Activated CD4-positive, CD25-positive, alpha-beta regulatory T cell treated with anti-CD3 and anti-CD28 coated beads, Interleukin-2, amount 50 U/mL, for 72 hours (primary cell): ENCODE measurements around the gene MRS2.
"Not testable (repeated sequence)": the region's sequence is repeated elsewhere in the genome, so short reads cannot be mapped to it uniquely, and the experiment has no call there.

Experiments
- DNase-seq: peaks from one replicate; pipeline ENCODE4 v3.0.0; 2021

Gene MRS2

DNA sequence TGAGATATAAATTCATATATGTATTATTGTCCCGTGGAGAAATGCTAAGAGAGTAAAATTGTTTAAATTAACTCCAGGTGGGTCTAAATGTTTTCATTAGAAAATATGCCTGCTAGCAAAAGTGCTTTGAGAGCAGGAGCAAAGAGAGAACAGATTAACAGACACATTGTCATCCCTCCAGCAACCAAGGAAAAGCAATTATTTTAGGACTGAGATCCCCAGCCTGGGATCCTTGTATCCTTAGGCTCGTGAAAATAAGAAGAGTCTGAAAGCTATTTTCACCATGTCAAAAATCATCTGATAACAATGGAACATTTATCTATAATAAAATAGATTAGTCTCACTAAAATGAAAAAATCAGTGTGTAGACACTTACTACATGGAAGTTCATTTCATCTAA, 11.5 kb upstream of the MRS2 start:
- DNase-seq, result no peak

DNA sequence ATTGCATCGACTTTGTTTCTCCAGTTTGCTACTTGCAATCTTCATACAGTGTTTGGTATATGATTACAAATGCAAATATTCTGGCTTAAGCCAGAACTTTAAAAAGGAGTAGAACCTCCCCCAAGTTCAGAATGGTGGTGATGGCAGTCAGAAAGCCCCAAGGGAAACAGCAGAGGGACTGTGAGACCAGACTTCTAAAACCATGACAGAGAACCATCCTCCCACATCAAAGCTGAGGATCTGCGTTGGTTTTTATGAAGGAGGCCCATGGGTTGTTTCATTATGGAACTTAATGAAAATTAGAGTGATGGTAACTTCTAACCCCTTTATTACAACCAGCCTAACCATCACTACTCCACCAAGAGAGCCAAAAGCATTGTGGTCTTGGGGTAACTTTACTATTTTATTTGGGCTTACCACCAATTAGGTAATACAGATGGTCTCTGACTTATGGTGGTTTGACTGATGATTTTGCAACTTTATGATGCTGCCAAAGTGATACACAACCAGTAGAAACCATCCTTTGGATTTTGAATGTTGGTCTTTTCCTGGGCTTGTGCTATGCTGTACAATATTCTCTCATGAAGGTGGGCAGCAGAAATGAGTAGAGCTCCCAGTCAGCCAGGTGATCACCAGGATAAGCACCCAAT, 10.9 kb upstream of the MRS2 start:
- DNase-seq, result no peak

DNA sequence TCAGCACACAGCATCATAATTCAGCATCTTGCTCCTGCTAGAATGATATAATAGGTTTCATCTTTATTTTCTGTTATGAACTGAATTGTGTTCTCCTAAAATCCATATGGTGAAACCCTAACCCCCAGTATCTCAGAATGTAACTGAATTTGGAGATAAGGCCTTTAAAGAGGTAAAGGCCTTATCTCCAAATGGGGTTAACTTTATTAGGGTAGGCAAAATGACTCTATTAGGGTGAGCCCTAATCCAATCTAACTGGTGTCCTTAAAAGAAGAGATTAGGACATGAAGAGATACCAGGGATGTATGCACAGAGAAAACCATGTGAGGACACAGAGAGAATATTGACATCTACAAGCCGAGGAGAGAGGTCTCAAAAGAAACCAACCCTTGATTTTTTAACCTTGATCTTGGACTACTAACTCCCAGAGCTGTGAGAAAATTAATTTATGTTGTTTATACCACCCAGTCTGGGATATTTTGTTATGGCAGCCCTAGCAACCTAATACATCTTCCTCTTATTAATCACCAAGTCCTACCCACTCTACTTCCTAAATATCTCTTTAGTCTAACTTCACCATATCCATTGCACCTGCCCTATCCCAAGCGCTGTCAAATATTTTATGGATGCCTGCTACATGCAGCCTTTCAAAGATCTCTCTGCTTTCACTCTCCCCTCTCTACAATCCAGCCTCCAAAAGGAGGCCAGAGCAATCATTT, 8.5 kb upstream of the MRS2 start:
- no peak for DNase-seq

DNA sequence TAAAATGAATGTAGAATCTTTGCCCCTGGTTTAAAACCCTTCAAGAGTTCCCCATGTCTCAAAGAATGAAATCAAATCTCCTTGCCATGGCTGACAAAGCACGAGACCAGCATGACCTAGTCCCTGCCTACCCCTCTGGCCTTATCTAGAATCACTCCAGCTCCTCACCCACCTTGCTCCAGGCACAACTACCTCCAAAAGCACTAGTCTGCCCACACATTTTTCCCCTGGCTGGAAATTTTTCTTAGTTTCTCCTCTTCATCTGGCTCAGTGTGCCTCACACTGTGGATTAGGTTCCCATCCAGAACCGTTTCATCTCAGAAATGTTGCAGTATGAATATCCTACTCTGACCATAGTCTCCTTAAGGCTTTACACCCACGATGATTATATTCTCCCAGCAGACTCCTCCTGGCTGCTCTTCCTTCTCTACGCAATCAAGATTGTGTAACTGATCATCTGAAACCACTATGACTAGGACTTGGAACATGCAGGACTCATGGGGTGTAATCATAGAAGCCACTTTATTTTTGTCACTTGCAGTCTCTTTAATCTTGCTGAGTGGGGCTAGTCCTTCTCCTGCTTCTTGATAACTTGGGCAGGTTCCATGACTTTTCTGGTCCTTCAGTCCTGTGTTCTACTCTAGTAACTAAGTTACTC, 7.8 kb upstream of the MRS2 start:
- DNase-seq, result no peak

DNA sequence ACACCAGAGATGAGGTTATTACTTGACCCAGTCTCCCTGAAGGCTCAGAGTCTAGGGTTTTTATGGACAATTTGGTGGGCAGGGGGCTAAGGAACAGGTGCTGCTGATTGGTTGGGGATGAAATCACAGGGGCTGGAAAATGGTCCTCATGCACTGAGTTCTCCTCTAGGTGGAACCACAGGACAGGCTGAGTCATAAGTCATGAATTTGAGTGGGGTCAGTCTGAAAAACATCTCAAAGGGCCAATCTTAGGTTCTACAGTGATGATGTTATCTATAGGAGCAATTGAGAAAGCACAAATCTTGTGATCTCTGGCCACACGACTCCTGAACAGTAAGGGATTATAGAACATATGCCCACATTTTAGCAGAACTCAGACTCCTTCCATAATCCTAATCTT, 5.9 kb upstream of the MRS2 start:
- DNase-seq, result no peak

DNA sequence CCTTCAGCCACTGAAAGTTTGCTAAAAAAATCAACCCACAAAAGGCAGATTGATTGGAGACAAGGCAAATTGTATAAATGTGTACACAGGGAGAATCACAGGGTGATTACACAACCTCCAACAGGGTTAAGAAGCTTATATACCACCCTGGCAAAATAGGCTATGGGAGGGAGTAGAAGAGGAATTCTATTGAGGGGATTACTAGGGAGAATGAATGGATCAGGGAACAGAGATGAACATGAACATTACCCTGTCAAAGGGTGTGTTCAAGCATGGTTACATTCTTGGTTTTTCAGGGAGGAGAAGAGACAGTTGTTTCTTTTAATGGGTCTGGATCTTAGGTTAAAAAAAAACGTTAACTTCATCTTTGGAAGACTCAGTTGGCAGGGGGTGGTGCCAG, 5.1 kb upstream of the MRS2 start:
- DNase-seq, result no peak

DNA sequence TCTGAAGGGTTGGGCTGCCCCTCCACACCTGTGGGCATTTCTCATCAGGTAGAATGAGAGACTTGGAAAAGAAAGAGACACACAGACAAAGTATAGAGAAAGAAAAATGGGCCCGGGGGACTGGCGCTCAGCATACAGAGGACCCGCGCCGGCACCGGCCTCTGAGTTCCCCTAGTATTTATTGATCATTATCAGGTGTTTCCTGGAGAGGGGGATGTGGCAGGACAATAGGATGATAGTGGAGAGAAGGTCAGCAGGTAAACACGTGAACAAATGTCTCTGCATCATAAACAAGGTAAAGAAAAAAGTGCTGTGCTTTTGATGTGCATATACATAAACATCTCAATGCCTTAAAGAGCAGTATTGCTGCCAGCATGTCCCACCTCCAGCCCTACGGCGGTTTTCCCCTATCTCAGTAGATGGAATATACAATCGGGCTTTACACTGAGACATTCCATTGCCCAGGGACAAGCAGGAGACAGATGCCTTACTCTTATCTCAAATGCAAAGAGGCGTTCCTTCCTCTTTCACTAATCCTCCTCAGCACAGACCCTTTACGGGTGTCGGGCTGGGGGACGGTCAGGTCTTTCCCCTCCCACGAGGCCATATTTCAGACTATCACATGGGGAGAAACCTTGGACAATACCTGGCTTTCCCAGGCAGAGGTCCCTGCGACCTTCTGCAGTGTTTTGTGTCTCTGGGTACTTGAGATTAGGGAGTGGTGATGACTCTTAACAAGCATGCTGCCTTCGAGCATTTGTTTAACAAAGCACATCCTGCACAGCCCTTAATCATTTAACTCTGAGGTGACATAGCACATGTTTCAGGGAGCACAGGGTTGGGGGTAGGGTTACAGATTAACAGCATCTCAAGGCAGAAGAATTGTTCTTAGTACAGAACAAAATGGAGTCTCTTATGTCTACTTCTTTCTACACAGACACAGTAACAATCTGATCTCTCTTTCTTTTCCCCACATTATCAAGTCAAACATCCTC, 2.4 kb upstream of the MRS2 start:
- not testable (repeated sequence) for DNase-seq

DNA sequence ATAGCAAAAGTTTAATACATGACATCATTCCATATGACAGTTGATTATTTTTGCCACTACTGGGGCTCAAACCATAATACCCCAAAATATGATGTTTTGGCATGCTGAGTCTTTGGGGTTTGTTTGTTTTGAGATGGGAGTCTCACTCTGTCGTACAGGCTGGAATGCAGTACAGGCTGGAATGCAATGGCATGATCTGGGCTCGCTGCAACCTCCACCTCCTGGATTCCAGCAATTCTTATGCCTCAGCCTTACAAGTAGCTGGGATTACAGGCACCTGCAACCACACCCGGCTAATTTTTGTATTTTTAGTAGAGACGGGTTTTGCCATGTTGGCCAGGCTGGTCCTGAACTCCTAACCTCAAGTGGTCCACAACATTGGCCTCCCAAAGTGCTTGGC, 1.3 kb upstream of the MRS2 start:
- DNase-seq, result no peak

DNA sequence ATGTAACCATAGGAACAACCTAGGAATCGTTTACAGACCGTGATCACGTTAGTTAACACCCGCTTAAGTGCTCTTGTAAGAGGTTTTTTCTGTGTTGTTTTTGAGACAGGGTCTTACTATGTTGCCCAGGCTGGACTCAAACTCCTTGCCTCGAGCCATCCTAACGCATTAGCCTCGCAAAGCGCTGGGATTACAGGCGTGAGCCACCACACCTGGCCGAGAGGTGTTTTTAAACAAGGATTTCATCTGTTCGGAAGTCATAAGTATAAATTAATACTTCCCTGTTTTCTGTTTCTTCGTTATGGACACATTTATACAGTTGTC, 727 bp downstream of the MRS2 start:
- no peak for DNase-seq

DNA sequence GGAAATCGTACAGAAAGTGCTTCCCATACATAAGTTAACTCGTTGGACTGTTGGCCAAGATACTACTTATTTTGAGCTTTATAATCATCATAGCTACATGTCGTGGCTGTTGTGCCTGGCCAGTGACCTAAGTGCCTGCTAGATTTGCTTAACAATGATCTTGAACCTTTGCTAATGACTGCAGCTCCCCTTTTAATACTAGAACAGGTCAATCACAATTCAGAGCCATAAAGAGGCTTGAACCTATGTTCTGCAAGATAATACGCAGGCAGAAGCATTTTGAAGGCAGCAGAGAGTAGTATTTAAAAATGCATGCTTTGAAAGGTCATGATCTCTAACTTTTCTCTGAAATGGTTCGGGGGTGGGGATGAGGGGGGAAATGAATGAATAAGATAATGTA, 2.5 kb downstream of the MRS2 start:
- DNase-seq, result no peak

DNA sequence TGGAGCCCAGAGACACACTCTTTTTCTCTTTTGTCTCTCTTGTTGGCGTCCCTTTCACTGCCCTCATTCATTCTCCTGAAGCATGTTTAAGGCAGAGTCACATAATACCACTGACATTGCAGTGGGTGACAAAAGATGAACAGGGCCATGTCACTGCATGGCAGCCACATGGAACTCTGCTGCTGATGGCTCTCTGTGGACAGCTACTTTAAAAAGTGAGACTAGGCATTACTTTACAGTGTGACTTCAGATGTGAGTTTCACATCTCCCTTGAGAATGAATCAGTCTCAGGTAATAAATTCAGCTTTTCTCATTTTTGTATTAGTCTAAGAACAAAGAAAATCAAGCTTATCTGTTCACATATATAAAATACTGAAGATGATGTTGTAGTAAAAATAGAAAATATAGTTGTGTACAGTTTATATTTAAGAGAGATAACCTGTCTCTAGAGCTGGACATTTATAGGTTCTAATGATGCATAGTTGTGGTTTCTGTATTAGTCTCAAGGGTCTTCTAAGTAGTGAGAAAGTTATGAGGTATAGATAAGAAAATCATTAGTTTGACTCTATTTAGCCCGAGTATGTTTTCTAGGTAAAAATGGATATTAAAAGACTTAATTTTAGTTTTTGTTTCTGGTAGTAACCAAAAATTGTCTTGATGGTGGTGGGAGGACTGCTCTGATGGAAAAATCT, 6.1 kb downstream of the MRS2 start:
- DNase-seq, result no peak

DNA sequence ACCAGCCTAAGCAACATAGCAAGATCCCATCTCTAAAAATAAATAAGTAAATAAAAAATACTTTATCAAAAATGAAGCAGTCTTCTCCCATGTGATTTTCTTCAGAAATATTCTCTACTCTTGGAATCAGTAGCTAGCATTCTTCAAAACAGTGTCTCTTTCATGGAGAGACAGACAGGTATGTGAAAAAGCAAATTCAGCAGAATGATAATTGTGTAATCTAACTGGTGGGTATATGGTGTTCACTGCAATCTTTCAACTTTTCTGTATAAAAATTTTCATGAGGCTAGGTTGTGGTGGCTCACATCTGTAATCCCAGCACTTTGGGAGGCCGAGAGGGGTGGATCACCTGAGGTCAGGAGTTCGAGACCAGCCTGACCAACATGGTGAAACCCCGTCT, 7.9 kb downstream of the MRS2 start:
- no peak for DNase-seq

DNA sequence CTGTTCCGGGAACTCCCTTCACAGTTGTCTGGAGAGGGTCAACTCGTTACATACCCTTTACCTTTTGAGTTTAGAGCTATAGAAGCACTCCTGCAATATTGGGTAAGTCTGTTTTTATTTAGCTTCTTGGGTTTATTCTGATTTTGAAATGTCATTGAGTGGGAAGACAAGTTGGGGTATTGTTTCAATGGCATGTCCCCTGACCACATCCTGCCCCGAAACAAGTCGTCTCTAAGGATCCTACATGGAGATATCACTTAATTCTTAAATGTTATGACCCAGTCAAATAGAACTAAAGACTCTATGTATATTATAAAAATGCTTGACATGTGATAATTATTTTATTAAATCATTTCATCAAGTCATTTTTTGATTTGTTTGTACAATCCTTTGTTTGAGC, 9.6 kb downstream of the MRS2 start:
- no peak for DNase-seq

DNA sequence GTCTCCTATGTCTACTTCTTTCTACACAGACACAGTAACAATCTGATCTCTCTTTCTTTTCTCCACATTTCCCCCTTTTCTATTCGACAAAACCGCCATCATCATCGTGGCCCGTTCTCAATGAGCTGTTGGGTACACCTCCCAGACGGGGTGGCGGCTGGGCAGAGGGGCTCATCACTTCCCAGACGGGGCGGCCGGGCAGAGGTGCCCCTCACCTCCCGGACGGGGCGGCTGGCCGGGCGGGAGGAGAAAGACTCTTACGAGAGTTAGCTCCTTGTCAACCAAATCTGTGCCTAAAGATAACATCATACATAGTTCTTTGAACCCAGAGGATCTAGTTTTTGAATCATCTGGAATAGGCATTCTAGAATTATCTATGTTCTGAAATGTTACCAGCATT, 11.8 kb downstream of the MRS2 start:
- not testable (repeated sequence) for DNase-seq

DNA sequence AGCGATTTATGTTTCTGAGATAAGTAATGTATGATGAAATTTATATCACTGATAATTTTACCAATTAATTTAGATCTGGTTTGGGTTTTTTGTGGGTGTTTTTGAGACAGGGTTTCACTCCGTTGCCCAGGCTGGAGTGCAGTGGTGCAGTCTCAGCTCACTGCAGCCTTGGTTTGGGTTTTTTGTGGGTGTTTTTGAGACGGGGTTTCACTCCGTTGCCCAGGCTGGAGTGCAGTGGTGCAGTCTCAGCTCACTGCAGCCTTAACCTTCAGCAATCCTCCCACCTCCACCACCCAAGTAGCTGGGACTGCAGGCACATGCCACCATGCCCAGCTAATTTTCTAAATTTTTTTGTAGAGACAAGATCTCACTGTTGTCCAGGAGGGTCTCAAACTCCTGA, 13.0 kb downstream of the MRS2 start:
- DNase-seq, result no peak

DNA sequence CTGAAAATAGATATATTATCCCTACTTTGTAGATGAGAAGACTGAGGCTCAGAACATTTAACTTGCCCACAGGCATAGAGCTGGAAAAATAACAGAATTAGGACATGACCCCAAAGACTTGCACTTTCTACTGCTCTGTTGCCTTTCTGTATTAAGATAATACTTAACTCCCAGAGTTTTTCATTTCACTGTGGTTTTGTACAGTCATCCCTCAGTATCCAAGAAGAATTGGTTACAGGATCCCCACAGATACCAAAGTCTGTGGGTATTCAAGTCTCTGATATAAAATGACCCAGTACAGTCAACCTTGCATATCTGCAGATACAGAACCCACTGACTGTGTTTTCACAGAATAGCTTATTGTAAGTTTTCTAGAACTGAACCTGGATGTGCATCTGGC, 16.8 kb downstream of the MRS2 start:
- DNase-seq, result no peak

DNA sequence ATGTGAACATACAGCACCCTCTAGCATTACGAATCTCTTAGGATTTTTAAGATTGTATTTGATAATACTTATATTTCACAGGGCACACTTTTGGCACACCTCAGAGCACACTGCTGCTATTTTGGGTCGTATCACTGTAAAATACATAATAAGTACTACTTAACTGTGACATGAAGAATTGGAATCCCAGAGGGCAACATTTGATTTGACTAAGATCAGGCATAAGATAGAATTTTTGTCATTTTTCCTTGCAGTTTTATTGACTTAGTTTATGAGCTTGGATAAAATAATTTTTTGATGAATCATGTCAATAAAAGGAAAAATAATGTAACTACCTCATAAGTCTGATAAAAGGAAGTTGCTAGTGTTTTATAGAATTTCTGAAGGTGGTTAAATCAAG, 22.4 kb downstream of the MRS2 start:
- no peak for DNase-seq

DNA sequence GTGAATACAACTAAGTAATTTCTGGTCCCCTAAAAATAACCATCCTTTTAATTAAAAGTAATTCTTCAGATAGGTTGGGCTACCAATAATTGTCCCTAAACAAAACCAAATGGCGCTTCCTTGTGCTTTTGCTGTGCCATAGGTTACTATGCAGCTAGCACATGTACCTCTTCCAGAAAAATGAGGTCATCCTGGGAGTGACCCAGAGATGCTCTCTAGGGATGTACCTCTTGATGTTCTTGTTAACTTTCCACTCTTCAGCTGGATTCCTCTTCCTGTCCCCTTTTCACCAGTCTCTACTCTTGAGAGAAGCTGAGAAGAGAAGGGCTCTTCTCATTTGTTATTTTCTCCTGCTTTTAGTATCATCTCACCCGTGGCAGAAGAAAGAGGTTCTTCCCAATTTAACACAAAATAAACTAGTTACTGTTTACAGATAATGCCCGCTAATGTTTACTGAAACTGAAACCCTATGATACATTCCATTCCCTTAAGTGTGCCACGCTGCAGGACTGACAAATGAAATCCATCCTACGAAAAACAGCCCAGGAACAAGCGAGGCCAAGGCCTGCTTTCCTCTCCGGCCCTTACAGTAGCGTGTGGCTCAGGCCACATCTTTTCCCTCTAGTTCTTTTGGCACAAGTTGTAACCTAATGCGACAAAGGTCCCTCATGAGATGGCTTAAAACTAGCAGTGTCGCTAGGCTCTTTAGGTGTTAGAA, 24.2 kb downstream of the MRS2 start:
- DNase-seq, result no peak

DNA sequence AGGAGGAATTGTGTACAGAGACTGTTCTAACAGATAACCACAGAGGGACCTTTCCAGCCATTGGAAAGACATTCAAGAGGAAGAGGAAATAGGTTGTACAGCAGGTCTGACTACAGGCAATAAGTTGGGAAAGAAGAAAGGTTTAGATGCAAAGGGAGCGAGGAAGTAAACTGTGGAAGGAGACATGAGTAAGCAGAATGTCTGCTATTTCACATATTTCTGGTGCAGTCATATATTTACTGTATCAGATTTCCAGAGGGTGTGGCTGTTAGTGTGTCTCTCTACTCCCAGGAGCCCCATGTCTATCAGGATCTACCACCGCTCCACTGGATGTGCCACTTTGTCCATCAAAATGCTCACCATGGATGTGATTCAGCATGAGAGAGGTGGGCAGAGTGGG, 25.9 kb downstream of the MRS2 start:
- no peak for DNase-seq

DNA sequence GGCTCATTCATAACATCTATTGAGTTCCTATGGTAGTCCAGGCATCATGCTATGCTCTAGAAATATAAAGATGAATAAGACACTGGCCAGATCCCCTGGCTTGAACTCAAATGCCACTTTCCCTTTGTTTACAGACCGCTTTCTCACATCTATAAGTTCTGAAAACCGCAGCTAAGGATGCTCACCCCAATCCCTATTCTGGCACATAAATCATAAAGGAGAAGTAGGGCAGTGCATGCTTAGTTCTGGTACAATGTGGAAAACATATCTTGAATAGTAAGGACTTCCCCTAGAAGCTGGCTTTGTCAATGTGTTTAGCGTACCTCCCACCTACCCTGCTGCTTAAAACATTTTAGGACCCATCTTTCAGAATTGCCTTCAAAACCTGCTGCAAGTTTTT, 26.4 kb downstream of the MRS2 start:
- no peak for DNase-seq

DNA sequence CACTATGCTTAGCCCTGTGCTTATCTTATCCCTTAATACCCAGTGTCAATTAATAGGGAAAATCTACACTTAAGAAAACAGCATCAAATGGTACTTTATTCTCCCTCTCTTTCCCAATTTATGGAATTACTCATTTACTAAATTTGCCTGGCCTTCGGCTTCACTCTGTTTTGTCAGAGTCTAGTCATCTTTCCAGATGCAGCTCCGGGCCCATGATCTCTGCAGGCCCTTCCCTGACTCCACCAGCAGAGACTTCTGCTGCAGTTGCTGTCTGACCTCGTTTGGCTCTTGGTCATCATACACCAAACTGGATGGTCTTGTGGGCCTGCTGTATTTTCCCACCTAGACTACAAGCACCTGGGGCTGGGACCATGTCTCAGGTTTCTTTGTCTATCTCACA, 27.4 kb downstream of the MRS2 start:
- no peak for DNase-seq

DNA sequence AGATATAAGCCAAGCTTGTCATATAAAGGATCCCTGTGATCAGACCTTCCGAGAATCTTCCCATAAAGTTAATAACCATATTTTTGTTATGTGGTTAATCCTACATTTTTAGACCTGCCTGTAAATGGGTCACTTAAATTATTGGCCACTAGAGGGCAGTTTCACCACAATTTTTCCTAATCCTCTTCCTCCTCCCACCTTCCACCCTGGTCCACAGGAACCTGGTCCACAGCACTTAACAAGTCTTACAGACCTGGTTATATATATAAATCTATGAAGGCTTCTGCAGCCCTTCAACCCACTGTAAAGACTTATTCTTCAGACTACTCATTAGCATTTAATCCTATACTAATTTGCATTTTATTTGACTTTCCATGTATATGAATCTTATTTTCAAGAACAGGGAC, 28.3 kb downstream of the MRS2 start:
- DNase-seq, result no peak
